SIG-M5 (cell line): ENCODE results near the gene VPS35L.
A peak's percentile ranks its signal among the peaks of the same experiment; 100 is the strongest.

Experiments used
- DNase-seq: peaks from one replicate; lab custom pipeline; 2025; lab: John Stamatoyannopoulos, UW

The VPS35L gene, protein sequence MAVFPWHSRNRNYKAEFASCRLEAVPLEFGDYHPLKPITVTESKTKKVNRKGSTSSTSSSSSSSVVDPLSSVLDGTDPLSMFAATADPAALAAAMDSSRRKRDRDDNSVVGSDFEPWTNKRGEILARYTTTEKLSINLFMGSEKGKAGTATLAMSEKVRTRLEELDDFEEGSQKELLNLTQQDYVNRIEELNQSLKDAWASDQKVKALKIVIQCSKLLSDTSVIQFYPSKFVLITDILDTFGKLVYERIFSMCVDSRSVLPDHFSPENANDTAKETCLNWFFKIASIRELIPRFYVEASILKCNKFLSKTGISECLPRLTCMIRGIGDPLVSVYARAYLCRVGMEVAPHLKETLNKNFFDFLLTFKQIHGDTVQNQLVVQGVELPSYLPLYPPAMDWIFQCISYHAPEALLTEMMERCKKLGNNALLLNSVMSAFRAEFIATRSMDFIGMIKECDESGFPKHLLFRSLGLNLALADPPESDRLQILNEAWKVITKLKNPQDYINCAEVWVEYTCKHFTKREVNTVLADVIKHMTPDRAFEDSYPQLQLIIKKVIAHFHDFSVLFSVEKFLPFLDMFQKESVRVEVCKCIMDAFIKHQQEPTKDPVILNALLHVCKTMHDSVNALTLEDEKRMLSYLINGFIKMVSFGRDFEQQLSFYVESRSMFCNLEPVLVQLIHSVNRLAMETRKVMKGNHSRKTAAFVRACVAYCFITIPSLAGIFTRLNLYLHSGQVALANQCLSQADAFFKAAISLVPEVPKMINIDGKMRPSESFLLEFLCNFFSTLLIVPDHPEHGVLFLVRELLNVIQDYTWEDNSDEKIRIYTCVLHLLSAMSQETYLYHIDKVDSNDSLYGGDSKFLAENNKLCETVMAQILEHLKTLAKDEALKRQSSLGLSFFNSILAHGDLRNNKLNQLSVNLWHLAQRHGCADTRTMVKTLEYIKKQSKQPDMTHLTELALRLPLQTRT

DNA sequence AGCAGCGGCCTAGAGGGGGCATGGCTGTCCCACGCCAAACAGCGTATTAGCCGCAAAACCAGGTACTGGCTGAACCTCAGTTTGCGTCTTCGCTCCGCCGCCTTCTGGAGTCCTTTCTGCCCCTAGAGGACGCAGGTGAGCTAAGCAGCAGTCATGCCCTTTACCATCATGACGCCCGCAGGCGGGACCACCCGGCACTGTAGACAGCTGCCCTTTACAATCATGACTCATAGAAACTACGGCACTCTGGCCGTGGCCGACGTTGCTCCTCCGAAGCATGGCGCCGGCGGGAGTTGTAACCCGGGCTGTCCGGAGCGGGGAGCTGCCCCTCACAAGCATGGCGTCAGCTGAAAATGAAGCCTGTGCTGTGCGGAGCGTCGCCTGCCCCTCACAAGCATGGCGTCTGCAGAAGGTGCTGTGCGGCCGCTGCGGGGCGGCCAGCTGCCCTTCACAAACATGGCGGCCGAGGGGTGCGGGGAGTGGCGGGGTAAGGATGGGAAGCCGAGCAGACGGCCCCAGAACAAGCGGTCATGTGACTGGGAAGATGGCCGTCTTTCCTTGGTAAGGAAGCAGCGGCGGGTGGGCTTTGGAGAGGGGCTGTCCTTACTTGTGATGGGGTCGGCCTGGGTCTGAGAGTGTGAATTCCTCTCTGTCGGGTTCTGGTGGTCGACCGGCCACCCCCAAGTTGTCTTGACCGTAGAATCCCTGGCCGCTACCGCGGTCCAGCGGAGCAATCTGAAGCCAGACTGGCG, at the start of gene VPS35L:
Gene VPS35L (plus strand): TSS at position 518 of the 752 bp plus-strand sequence. CDS start 27 bp downstream, at position 545.
- peak; percentile 81 for DNase-seq

DNA sequence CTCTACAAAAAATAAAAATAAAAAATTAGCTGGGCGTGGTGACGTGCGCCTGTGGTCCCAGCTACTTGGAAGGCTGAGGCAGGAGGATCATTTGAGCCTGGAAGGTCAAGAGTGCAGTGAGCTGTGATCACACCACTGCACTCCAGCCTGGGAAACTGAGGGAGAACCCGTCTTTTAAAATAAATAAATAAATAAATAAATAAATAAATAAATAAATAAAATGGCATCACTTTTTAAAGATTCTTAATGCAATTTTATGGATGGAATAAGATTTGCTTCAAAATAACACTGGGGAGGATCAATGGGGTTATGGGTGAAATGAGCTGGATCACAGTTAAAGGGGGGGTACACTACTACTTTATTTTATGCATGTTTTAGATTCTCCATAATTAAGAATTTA, 48.5 kb upstream of the VPS35L start:
- no peak for DNase-seq

DNA sequence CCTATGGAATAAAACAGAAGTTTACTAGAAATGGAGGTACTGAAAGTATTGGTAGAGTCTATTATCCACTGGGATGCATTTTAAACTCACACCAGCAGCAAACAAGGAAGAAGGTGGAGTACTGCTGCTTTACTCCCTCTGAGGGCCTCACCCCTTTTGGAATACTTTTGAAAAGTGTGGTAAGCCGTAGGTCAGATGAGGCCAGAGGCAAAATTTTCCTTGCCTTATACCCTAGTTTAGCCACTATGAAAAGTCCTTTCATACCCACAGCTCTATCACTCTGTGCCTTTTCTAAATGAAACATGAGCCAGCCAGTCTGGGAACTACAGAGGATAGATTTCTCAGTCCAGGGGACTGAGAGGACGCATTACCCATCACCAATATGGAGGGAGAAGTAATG, 47.6 kb upstream of the VPS35L start:
- no peak for DNase-seq

DNA sequence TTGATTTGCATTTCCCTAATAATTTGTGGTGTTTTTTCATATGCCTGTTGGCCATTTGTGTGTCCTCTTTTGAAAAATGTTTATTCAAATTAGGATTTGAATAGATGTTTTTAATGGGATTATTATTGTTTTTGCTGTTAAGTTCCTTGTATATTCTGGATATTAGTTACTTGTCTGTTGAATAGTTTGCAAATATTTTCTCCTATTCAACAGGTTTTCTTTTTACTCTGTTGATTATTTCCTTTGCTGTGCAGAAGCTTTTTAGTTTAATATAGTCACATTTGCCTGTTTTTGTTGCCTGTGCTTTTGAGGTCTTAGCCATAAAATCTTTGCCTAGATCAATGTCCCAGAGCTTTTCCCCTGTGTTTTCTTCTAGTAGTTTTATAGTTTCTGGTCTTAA, 43.2 kb upstream of the VPS35L start:
- DNase-seq, result no peak

DNA sequence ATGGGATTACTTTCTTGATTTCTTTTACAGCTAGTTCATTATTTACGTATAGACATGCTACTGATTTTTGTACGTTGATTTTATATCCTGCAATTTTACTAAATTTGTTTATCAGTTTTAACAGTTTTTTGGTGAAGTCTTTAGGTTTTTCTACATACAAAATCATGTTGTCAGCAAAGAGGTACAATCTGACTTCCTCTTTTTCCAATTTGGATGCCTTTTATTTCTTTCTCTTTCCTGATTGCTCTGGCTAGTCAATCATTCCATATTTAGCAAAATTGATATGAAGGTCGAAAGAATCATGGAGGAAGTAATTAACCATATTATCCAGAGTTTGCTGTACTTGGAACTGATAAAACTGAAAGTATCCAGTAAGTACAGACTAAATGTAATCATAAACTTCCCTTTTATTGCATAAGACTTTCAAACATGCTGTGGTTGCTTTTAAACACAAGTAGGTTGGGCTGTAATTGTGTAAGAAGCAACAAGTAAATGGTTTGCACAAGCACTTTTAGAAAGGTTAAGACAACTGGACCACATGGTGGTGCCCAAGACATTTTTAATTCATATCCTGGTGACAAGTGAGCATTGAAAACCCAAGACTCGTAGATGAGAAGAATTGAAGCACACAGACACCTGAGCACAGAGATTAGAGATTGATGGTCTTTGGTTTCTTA, 42.0 kb upstream of the VPS35L start:
- peak; percentile 50 for DNase-seq

DNA sequence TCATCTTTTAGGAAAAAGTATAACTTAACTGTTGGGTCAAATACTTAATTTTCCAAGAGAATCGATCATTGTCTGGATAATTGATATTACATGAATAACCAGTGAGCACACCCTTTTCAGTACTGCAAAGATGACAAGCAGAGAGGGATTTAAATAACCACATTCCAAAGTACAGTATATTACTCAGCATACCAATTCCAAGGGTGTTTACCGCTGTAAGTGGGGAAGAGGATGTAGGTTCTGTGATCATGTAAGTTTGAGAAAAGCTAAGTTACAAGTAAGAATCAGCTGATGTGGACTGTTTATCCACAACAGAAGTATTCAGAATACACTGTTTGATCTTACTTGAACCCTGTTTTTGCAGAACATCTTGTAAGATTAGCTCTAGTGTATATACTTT, 39.7 kb upstream of the VPS35L start:
- no peak for DNase-seq

DNA sequence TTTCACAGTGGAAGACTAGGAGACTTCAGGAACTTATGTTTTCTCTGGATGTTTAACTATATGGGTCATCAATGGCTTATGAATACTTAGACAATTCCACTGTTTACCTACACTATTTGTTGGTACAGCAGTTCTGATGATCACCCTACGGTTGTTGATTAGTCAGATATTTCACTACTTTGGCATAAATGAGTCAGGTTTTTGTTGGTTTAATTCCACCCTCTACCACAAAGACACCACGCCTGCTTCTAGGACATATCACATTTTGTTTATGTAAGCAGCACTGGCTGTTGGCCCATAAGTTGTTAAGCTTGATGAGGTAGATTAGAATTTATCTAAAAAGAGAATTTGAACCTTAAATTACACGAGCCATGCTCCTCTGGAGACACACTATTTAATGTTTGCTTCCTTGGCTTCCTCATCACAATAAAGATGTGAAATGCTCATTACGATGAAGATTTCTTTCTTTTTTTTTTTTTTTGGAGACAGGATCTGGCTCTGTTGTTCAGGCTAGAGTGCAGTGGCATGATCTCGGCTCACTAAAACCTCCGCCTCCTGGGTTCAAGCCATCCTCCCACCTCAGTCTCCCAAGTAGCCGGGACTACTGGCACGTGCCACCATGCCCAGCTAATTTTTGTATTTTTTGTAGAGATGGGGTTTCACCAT, 37.9 kb upstream of the VPS35L start:
- DNase-seq, result no peak

DNA sequence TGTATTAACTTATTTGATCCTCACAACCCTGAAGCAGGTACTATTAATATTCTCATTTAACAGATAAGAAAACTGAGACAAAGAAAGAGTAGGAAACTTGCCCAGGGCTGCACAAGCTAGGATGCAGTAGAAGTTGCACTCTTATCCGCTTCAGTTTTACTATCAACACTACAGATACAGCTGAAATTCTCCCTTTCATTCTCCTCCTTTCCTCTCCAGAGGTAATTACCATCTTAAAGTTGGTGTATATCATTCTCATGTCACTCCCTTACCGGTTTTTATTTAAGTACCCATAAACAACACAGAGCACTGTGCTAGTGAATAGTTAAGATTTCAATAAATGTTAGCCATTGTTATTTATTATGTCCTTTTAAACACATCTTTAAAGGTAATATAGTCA, 37.1 kb upstream of the VPS35L start:
- no peak for DNase-seq

DNA sequence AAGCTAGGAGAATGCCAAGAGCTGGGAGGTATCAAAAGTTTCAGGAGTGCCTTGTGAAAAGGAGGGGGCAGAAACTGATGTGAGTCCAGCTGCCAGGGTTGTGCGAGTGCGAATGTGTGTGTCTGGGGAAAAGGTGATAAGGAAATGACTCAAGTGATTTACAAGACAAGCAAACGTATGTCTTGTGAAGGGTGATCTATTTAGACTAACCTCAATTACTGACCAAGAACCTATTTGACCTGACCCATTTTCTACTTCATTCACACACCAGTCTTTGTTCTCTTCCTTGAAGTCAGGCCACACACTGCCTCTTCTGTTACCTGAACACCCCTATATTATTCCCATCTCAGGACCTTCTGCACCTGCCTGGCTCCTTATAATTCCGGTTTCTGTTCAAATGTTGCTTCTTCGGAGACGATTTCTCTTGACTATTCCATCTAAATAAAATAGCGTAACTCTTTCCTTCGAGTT, 34.6 kb upstream of the VPS35L start:
- no peak for DNase-seq

DNA sequence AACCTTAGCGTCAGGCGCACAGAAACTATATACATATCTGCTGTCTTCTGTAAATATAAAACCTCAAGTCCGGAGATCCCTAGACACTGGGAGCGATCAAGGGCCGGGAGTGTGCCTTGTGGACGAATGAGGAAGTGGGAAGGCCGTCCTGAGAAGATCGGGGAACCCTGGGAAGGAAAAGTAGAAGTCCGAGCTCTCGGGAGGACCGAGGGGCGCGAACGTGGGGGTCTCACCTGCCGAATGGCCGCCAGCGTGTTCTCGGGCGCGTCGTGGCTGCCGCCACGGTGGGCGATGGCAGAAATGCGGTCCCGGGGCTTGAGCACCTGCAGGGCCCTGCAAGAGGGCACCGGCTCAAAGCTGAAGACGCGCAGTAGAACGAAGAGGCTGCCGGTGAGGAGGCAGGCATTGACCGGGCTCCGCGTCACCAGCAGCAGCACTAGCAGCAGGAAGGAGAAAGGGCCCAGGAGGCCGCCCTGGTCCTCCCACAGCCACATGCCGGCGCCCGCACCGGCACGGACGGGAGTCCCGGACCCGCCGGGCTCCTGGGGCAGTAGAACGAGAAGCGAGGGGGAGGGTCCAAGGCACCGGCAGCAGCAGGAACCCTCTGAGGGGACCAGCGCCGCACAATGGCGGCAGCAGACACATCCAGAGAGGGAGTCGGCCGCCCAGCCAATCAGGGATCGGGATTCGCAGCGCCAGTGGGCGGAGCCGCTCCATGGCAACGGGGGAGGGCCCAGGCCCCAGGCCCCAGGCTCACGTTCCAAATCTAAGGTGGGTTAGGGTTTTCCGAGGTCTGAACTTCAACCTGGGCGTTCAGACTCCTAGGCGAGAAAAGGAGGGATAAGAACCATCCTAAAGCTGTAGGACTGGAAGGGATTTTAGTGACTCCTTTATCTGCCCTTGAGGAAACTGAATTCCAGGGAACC, 33.8 kb upstream of the VPS35L start, which contains the start of gene GDE1:
Gene GDE1 (minus strand): TSS at position 628 of the 926 bp plus-strand sequence. CDS start 134 bp downstream, at position 494.
- DNase-seq, result no peak

DNA sequence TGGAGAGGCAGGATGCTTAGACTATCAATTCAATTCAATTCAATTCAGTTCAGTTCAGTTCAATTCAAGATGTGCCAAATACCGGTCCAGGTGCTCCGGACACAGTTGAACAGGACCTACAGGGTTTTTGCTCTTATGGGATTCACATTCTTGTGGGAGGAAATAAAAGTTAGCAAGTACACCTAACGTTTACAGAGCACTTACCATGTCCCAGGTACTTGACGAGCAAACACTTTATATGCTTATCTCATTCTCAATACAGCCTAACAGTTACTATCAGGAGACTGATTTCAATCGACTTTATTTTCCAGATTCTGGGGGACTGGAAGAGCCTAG, 33.1 kb upstream of the VPS35L start:
- no peak for DNase-seq

DNA sequence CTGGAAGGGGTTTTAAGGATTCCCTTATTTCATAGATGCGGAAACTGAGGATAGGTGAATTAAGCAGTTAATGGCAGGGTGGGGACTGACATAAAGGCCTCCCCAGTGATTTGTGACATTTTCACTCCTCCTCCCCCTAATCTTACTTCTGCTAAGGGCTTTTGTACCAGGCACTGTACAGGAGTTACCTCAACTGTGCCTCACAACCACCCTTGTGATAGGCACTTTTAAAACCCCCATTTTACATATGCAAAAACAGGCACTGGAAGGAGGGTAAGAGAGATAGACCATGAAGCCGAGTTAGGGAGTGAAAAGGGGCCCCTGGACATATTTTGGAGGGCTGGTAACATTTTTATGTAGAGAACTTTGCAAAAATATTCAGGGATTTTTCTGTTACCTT, 32.7 kb upstream of the VPS35L start:
- no peak for DNase-seq

DNA sequence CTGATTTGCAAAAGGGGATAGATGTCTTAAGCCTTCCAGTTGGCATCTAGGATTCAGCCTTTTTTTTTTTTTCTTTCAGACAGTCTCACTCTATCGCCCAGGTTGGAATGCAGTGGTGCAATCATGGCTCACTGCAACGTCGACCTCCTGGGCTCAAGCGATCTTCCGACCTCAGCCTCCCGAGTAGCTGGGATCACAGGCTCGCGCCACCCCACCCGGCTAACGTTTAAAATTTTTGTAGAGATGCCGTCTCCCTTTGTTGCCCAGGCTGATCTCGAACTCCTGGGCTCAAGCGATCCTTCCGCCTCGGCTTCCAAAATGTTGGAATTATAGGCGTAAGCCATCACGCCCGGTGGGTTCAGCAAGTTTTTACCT, 32.3 kb upstream of the VPS35L start:
- DNase-seq, result no peak

DNA sequence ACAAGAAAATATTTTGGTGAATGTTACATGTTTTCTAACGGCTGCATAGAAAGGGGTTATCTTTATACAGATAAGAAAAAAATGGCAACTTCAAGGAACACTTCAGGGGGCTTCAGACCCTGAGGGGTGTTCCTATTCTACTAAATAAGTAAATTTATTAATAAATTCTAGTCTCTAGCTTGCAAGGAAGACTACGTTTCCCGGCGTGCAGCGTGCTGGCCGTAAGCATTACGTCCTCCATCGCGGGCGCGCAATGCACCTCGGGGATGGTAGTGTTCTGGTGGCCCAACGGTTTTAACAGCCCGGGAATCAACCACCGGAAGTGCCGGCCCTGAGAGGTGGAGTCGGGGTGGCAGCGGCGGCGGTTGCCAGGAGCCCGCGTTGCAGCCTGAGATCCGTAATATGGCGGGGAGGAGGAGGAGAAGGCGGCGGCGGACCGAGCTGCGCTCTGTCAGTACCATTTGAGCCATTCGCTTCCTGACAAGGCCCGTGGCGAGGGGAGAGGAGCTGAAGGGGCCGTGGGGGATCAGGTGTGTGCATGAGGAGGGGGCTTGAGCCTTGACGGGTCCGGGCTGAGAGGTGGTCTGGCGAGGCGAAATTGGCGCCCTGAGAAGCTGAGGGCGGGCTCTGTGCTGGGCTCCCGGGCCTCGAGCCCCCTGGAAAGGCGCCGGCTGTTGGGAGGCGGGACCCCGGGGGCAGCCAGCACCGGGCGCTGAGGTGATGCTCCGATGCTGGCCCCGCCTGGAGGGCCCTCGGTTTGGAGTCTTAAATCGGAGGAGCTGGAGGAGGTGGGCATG, 31.7 kb upstream of the VPS35L start, which contains the start of gene CCP110:
Gene CCP110 (plus strand): TSS at position 384 of the 797 bp plus-strand sequence. CDS start 3,940 bp downstream, outside the sequence.
- DNase-seq, result peak; percentile 82

DNA sequence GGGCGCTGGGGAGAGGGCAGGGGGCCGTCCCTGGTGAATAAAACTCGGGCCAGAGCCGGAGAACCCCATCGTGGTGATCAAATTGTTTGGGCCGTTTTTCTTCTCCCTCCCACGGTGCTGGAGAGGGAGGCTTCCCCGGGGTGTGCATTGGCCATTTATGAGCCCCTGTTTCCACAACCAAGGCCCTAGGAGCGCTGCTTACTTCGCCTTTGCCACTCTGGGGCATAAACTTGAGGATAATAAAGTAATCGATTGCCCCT, 31.2 kb upstream of the VPS35L start:
- DNase-seq, result no peak

DNA sequence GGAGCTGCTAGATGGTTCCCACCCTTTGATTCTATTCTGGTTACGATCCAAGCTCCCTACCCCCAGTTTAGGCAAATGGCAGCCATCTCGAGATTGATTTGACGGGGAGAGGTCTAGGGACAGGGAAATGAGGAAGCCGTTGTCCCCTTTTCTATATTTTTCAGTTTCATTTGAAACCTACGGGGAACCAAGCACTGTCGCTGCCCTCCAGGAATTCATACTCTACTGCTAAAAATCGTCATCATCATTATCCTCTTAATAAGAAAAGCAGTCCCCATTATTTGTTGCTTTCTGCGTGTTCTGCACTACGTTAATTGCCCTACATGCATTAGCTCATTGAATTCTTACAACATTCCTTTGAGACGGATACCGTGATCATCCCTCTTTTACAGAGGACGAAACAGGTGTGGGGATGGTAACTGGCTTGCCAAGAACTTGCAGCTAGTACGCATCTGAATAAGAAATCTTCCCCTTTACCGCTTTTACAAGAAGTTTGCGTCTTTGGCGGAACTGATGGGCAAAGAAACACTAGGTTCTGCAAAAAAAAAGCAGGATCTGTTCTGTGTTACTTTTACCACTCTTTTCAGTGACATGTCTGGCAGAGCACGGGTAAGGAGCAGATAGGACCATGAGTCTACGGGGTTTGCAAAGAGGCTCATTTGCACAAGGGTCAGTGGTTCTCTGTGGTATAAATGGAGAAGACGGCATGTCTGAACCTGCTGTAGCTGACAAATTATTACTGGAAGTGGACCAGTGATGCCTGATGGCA, 30.7 kb upstream of the VPS35L start:
- DNase-seq, result no peak

DNA sequence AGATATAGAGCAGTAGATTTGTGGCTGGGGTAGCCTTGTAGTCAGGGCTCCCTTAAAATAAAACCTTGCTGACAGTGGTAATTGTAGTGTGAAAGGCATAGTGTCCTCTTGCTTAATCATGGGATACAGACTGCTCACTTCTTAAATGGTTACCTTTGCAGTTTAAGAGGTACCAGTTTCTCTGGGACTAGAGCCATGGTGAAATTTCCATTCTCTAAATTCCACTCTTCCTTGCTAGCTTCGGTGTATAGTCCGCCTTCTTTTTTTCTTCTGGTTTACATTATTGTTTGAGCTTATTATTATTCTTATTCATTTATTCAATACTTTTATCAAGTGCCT, 30.1 kb upstream of the VPS35L start:
- no peak for DNase-seq

DNA sequence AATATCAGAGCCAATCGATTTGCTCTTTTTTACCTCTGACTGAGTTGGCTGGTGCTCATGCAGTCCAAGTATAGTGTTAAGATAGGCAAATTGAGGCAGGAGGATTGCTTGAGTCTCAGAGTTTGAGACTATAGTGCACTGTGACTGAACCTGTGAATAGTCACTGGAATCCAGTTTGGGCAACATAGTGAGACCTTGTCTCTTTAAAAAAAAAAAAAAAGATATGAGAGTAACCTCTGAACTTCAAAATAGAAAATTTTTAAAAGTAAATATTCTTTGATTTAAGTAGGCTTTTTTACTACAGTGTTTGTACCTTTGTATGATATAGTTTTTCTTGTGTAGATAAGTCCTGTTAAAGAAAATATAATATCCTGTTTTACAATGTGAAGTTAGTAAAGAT, 28.3 kb upstream of the VPS35L start:
- no peak for DNase-seq

DNA sequence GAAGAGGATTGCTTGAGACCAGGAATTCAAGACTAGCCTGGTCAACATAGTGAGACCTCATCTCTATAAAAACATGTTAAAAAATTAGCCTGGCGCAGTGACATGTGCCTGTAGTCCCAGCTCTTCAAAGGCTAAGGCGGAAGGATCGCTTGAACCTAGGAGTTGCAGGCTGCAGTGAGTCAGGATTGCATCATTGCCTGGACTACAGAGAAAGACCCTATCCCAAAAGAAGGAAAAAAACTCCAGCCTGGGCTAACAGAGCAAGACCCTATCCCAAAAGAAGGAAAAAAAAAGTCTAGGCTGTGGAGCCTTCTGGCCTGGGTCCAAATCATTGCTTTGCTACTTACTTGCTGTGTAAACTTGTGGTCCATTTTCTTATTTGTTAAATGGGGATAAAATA, 26.8 kb upstream of the VPS35L start:
- DNase-seq, result no peak
